HG02943 (cell line): ENCODE results near the gene TPCN2.

ENCODE experiments used
- ATAC-seq: cut with Tn5 transposase; IDR thresholded peaks from one replicate; pipeline ENCODE4 v1.9.1; 2021; ENCODE audit warnings: mild to moderate bottlenecking, low read depth, moderate library complexity; ENCODE audit not compliant: unreplicated experiment

Gene TPCN2

GRCh38 chr11:69089258-69089657, 40.5 kb downstream of the TPCN2 start:
- no peak for ATAC-seq

GRCh38 chr11:69091638-69092165, 43.0 kb downstream of the TPCN2 start:
- ATAC-seq, result no peak

- ATAC-seq, result no peak
Observed at GRCh38 chr11:69092263-69092662, 43.5 kb downstream of the TPCN2 start.

GRCh38 chr11:69093106-69093505, 44.4 kb downstream of the TPCN2 start:
- ATAC-seq, result no peak

GRCh38 chr11:69094111-69094914, 45.6 kb downstream of the TPCN2 start:
- no peak for ATAC-seq

- ATAC-seq, result no peak
Observed at GRCh38 chr11:69094915-69095290, 46.2 kb downstream of the TPCN2 start.

GRCh38 chr11:69095300-69095699, 46.6 kb downstream of the TPCN2 start:
- ATAC-seq, result no peak

- no peak for ATAC-seq
Observed at GRCh38 chr11:69096473-69096872, 47.7 kb downstream of the TPCN2 start.

- ATAC-seq, result no peak
Observed at GRCh38 chr11:69097263-69097662, 48.5 kb downstream of the TPCN2 start.

GRCh38 chr11:69099180-69099579, 50.4 kb downstream of the TPCN2 start:
- no peak for ATAC-seq

GRCh38 chr11:69100454-69101114, 51.9 kb downstream of the TPCN2 start:
- no peak for ATAC-seq

GRCh38 chr11:69101115-69101791, 52.5 kb downstream of the TPCN2 start:
- no peak for ATAC-seq

- ATAC-seq, result no peak
Observed at GRCh38 chr11:69101792-69102695, 53.3 kb downstream of the TPCN2 start.

- ATAC-seq, result no peak
Observed at GRCh38 chr11:69102732-69103615, 54.2 kb downstream of the TPCN2 start.

GRCh38 chr11:69104212-69104855, 55.6 kb downstream of the TPCN2 start:
- no peak for ATAC-seq

GRCh38 chr11:69104856-69105395, 56.2 kb downstream of the TPCN2 start:
- ATAC-seq, result no peak

GRCh38 chr11:69105461-69106030, 56.8 kb downstream of the TPCN2 start:
- no peak for ATAC-seq
